ENCODE data around the gene MRPL17.
"Not testable (repeated sequence)": the region's sequence is repeated elsewhere in the genome, so short reads cannot be mapped to it uniquely, and the experiment has no call there.

The MRPL17 gene

GRCh38 chr11:6682936-6683861, at the start of gene MRPL17:
TSS of gene MRPL17 (minus strand) at chr11:6683340. CDS start at chr11:6683296, 44 bp downstream.
- peak; percentile 87 to 88 for DNase-seq

GRCh38 chr11:6727971-6728760, 45.0 kb upstream of the MRPL17 start:
- no peak for DNase-seq

- DNase-seq, result no peak
Measured at GRCh38 chr11:6725386-6725896, 42.3 kb upstream of the MRPL17 start.

GRCh38 chr11:6724013-6724412, 40.9 kb upstream of the MRPL17 start:
- DNase-seq, result no peak

GRCh38 chr11:6721343-6721742, 38.2 kb upstream of the MRPL17 start:
- DNase-seq, result no peak

- DNase-seq, result no peak
Measured at GRCh38 chr11:6719576-6719975, 36.4 kb upstream of the MRPL17 start.

GRCh38 chr11:6717426-6717825, 34.3 kb upstream of the MRPL17 start:
- no peak for DNase-seq

- DNase-seq, result not testable (repeated sequence)
Measured at GRCh38 chr11:6711552-6711951, 28.4 kb upstream of the MRPL17 start.

- no peak for DNase-seq
Measured at GRCh38 chr11:6708876-6709275, 25.7 kb upstream of the MRPL17 start.

- peak in 1 of 2 experiments; percentile 6 for DNase-seq
Measured at GRCh38 chr11:6705905-6706535, 22.9 kb upstream of the MRPL17 start.

- peak; percentile 38 to 52 for DNase-seq
Measured at GRCh38 chr11:6703247-6704063, 20.3 kb upstream of the MRPL17 start.

GRCh38 chr11:6701955-6702354, 18.8 kb upstream of the MRPL17 start:
- DNase-seq, result not testable (repeated sequence)

- DNase-seq, result no peak
Measured at GRCh38 chr11:6695377-6695776, 12.2 kb upstream of the MRPL17 start.

- no peak for DNase-seq
Measured at GRCh38 chr11:6694229-6694535, 11.0 kb upstream of the MRPL17 start.

GRCh38 chr11:6693342-6694228, 10.4 kb upstream of the MRPL17 start:
- no peak for DNase-seq

- no peak for DNase-seq
Measured at GRCh38 chr11:6692128-6692527, 9.0 kb upstream of the MRPL17 start.

GRCh38 chr11:6690431-6691132, 7.4 kb upstream of the MRPL17 start:
- DNase-seq, result not testable (repeated sequence)

- DNase-seq, result no peak
Measured at GRCh38 chr11:6687876-6688275, 4.7 kb upstream of the MRPL17 start.

- DNase-seq, result no peak
Measured at GRCh38 chr11:6686006-6686405, 2.9 kb upstream of the MRPL17 start.

GRCh38 chr11:6684068-6684467, 928 bp upstream of the MRPL17 start:
- not testable (repeated sequence) for DNase-seq

GRCh38 chr11:6682591-6682935, 577 bp downstream of the MRPL17 start:
- no peak for DNase-seq

Measured in SHP77 (cell line).